Activated CD8-positive, alpha-beta memory T cell treated with anti-CD3 and anti-CD28 coated beads, Interleukin-2, amount 50 U/mL, for 24 hours (primary cell): ENCODE data around the gene B4GALT1.
"Not testable (repeated sequence)": the region's sequence is repeated elsewhere in the genome, so short reads cannot be mapped to it uniquely, and the experiment has no call there.

ENCODE experiments used
- DNase-seq: peaks from one replicate; pipeline ENCODE4 v3.0.0-alpha.2; 2020; ENCODE audit errors: extremely low read depth

The B4GALT1 gene

DNA sequence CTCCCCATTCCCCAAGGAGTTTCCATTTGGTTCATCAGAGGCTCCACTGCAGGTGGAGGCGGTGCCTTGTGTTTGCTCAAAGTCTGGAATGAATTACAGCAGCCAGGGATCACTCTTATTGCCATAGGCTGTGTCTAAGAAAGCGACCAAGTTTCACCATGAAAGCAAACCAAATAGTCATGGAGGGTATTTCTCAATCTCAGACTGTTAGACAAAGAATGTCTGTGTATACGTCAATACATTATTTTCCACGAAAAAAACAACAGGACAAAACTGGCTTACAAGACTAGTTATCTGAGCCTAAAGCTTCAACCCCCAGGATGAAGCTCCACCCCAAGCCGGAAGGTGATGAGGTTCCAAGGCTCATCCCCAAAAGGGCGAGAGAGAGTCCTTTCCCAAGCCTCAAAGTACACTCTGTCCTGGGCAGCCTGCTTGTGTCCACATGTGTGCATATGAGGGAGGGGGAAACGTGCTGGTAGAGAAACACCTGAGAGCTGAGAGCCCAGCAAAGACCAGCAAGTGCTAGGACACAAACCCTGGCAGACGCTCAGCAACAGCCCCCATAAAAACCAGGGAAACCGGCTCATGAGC, 4.3 kb downstream of the B4GALT1 start:
- no peak for DNase-seq

DNA sequence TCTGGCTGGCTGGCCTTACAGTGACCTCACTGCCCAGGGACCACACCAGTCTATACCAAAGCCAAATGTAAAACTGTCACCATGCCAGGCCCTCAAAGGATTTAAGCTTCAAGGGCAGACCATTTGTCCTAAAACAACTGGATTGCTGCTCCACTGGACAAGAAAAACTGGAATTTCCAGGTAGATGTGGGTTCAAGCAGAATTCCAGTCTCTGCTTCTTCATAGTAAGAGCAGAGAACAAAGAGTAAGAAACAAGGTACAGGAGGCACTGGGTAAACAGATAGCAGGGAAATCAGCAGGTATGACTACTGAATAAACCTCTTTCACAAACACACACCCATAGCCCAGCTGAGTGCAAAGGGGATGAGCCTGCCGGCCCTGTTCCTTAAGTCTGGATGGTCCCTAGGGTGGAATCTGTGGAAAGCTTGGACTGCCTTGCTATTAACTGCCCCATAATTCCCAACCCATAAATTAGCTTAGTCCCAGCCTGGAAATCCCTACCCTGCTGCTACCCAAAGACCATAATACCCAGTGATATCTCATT, 5.5 kb downstream of the B4GALT1 start:
- no peak for DNase-seq

DNA sequence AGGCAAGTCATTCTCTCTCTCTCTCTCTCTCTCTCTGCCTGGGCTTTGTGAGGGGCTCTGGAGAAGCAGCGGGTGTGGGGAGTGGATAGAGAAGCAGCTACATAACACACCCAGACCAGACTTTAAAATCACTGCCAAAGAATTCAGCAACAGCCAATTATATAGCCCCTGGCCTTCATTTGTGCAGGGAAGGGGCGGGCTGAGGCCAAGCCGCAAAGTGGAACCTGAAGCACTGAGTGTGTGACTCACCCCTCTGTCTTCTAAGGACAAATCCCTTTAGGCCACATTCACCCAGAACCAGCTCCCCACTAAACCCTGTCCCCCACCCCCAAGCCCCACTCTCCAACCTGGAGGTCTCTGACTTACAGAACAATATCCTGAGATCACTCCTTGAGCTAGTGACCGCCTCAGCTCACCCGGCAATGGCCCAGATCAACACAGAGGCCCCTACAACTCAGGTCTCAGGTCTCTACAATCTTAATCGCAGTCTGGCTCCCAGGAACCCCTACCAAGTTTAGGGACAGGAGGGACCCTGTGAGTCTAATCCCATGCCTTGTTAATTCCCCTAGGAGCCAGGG, 6.0 kb downstream of the B4GALT1 start:
- DNase-seq: no peak

DNA sequence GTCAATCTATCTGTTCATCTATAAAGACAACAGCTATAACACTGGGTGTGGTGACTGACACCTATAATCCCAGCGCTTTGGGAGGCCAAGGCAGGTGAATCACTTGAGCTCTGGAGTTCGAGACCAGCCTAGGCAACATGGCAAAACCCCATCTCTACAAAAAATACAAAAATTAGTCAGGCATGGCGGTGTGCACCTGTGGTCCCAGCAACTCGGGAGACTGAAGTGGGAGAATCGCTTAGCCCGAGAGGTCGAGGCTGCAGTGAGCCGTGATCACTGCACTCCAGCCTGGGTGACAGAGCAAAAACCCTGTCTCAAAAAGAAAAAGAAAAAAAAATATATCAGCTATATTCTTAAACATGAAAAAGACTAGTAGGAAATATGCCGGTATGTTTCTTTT, 6.7 kb downstream of the B4GALT1 start:
- DNase-seq: not testable (repeated sequence)

DNA sequence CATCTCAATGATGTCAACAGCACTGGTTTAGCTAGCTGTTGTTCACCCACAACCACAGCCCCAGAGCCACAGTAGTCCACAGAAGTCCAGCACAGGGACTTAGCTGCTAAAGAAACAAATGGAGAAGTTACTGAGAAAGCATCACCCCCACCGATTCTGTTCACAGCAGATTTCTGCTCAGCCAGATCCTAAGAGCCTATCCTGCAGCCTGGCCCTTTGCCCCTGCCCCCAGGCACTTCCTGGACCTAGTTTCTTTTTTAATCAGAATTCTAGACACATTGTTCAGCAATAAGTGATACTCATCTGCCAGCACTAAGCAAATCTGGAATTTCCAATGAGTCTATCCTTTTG, 7.4 kb downstream of the B4GALT1 start:
- peak; percentile 36 for DNase-seq

DNA sequence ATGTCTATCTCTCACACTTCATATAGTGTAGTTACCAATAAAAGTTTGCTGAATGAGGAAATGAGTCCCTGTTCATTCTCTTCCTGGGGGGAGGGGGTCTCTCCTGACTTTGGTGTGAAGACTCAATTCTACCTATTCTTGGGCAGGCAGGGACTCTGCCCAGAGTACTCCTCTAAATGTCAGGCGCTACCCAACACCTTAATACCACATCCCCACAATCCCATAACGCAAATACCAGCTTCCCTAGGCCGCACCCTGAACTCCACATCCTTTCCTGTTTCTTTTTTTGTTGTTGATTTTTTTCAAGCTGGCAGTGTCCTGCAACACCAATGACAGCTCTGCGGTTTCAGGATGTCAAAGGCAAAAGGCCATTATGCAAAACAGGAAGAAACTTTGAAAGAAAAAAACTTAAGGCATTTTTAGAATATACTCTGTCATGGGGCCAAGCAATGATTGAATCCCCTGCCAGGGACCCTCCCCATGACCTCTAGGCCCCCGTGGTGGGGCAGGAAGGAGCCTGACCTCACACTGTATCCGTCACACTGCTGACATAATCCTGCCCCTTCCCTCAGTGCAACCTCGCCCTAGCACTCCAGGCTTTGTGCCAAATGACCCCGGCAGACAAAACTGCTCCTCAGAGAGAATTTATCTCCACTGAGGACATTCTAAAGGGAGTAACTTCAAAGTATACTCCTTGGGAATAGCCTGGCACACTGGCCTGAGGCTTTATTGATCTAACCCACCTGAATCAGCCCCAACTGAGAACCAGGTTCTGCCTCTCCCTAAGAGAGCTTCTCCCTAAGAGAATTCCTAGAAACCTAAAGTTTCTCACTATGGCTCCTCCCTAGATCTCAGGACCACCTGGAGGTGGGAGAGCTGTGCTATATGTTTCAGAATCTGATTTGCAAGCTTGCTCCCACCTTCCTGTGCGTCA, 8.0 kb downstream of the B4GALT1 start:
- no peak for DNase-seq

DNA sequence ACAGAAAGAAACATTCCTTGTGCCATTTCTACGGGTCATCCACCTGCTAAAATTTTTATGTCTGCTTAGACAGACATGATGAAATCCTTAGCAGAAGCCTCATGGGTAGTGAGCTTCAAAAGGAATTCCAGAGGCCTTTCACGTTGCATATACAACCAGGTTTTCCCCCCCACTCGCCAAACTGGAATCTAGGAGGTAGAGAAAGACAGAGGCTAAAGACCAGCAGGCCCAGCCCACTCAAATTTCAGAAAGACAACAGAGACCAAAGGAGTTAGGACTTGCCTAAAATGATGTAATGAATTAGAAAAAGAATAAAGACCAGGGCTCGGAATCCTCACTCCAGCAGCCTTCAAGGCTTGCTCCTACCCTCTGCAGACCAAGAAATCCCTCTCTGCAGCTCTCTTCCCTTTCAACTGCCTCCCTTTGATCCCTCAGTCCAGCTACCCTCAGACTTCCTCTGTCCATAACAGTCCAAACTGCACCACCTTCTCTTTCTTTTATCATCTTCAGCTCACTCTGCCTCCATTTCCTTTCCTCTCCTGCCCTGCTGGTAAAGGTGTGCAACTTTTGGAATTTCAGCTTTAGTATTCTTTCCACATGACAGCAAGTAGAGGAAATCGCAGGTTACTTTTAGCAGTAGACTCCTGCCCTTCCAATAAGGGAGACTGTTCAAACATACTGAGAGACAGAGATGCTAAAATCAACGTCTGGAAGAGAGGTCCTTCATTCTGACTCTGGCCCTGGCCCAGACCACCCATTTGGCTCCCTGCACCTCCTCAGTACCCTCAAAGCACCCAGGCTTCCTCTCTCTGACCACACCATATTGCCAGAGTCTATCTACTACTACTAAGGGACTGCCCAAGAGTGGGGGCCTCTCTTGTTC, 8.9 kb downstream of the B4GALT1 start:
- no peak for DNase-seq

DNA sequence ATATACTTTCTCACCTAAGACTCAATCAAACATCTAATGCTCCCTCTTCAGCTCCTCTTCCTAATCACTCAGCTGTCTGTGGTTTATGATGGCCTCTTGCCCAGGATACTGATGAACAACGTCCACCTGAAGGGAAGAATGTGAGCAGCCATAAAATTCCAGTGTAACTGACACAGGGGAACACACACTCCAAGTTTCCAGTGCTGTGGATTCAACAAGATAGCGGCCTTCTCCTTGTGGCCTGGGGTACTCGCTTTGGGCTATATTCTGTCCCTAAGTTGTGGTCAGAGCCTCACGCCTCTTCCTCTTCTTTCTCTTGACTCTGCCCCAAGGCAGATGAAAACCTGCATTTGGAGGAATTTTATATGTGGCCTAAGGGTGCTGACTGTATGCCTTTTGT, 11.7 kb downstream of the B4GALT1 start:
- DNase-seq: no peak

DNA sequence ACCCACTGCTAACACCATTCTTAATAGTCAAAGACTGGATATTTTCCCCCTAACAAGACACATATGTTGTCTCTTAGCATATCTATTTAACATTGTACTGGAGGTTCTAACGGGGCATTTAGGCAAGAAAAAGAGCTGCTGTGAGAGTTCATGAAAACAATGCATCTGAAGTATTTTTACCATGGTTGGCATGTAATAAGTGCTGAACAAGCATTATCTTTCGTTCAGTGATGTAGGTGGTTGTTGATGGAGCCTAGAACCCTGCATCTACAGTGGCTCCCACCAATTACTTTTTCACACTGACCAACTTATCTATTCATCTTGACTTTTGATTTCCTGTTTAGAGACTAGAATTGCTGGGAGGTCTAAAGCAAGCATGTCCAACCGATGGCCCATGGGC, 12.8 kb downstream of the B4GALT1 start:
- no peak for DNase-seq

DNA sequence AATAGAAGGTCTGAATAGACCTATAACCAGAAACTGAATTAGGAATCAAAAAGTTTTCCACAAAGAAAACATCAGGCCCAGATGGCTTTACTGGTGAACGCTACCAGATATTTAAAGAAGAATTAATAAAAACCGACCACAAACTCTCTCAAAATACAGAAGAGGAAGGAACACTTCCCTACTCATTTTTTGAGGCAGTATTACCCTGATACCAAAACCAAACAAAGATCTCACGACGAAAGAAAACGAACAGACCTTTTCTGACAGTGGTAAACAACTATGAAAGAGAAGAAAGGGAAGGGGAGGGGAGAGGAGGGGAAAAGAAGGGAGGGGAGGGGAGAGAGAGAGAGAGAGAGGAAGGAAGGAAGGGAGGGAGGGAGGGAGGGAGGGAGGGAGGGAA, 13.5 kb downstream of the B4GALT1 start:
- no peak for DNase-seq

DNA sequence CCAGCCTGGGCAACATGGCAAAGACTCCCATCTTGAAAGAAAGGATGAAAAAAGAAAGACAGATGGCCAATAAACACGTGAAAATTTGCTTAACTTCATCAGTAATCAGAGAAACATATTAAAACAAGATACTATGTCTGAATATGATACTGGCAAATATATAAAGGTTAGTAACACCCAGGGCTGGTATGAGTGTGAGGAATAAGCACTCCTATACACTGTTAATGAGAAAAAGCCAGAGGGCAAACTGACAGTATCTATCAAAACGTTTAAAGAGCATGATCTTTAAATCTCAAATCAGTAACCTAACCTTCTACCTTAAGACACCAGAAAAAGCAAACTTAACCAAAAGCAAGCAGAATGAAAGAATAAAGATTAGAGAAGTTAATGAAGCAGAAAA, 14.1 kb downstream of the B4GALT1 start:
- no peak for DNase-seq

DNA sequence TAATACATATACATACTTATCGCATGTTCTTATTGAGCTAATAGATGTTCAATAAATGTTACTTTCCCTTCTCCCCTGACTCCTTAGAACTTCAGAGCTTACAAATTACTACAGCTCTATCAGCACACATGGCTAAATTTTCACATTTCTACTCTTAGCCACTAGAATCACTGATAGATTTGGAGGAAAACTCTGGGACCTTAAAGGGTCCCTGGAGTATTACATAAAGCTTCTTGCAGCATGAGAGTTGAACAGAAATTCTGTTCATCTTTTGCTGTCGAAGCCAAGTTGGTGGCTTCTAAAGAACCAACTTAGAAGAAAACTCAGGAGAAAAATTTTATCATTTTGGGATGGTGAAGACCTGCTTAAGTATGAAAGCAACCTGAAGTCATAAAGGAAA, 15.5 kb downstream of the B4GALT1 start:
- DNase-seq: no peak

DNA sequence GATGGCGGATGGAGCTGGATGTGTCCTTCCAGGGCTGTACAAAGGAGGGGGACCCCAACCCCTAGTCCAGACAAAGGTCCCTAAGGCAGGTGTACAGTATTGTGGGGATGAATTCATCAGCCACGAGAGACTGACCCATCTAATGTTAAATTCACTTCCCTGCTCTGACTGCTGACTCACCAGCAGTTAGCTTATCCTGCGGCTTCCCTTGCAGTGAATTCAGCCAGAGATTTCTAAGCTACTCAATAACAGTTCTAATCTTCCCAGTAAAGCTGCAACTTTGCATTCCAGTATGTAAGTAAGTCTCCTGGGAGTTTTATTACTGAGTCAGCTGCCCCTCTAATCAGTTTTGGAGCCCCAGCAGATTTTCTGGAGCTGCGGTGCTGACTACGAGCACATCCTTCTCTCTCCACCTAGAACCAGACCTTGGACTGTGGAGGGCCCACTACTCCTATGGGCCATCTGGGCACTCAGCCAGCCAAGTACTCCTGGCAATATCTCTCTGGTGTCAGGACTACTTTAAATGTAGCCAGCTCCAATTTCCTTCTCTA, 16.1 kb downstream of the B4GALT1 start:
- no peak for DNase-seq

DNA sequence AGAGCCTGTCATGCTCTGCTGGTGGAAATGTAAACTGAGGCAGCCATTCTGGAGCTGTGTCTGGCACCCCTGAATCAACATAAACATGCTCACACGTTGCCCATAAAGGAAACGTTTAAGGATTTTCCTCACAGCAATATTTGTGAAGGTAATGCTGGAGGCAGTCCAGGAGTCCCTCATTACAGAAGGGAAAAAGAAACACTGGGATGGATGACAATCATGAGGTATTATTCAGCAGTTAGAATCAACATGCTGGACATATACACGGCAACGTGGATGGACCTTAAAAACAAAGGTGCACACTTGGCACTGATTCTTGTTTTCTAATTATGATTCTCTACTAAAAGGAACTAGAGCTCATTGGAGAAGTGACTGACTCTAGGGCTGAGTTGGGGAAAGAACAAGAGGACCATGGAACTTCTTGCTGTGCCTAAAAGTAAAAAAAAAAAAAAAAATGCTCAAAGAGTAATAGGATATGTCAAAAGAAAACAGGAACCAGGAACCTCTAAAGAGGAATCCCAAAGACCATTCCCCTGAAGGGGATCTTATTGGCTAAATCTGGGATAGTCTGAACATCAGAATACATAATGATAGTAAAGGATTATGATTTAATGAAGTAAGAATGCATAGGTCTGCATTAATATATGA, 18.6 kb downstream of the B4GALT1 start:
- DNase-seq: no peak

DNA sequence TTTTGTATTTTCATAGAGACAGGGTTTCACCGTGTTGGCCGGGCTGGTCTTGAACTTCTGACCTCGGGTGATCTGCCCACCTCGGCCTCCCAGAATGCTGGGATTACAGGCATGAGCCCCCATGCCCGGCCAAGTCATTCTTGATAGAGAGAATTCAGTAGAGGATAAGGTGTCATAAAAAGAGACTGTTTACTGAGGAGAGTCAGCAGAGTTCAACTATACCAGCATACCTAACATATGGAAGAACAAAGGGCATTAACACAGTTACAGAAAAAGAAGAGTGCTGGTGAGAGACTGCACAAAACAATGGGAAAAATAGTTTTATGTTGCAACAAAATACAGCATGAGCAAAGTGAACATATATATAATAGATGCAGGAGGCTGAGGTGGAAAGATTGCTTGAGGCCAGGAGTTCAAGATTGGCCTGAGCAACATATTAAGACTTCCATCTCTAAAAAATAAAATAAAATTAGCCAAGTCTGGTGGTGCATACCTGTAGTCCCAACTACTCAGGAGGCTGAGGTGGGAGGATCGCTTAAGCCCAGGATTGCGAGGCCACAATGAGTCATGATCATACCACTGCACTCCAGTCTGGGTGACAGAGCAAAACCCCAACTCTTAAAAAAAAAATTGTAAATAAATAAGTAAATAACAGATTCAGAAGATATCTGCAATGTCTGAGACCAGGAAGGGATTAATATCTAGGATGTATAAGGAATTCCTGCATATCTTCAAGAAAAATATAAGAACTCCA, 19.5 kb downstream of the B4GALT1 start:
- no peak for DNase-seq

DNA sequence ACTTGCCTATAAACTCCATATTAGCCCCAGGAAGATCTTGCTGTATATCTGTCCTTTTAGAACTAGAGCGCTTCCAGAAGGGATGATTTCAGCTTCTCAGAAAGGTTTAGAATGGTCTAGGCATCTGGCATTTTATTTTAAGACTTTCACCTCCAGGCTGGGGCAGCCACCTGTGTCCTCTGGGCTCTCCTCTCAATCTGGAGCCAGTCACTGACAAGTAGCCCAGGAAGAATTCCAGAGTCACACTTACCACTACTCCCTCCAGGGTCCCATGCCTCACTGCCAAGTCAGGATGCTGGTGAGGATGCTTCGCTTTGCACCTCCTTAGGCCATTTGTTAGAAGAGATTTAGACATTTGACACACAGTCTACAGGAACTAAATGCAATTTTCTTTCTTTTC, 20.8 kb downstream of the B4GALT1 start:
- DNase-seq: no peak

DNA sequence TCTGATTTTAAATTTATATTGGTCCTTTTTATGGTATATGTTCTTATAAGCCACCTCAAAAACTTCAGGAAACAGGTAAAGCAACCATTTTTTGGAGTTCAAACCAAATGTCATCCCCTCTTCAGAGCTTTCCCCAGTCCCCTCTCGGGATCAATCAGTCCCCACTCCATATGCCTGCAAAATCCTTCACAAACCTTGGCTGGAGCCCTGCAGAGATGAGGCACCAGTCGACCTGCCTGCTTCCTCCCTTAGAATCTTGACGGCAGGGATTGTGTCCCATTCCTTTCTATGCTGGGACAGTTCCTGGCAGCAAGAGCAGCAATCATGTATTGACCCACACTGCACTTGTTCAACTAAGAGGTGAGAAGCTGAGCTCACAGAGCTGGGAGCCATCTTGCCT, 22.6 kb downstream of the B4GALT1 start:
- DNase-seq: no peak

DNA sequence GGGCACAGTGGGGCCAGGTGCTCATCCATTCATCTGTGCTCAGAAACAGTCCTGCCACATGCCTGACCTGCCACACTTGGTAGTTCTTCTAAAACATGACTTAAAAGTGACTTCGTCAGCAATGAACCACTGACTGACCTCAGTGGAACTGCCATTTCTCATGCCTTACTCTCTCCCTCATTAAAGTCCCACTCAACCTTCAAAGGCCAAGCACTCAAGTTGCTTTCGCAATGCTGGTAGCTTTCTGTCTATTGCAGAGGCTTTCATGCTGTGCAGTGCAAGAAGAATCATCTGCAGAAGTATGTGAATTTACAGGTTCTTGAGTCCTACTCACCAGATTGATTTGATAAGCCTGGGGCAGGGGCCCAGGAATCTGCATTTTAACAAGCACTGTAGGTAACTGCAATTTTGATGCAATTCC, 23.9 kb downstream of the B4GALT1 start:
- DNase-seq: no peak

DNA sequence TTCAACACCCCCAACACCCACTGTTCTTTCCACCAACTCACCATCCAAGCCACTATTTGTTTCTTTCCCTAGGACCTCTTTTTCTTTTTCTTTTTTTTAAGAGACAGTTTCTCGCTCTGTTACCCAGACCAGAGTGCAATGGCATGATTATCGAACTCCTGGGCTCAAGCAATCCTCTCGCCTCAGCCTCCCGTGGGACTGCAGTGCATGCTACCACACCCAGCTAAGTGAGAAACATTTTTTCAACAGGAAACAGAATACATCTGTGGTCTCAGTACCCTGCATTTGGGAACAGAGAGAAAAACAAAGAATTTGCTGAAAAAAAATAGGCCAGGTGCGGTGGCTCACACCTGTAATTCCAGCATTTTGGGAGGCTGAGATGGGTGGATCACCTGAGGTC, 24.6 kb downstream of the B4GALT1 start:
- no peak for DNase-seq
